Measurements from ENCODE around the gene CACNB4.
"Not testable (repeated sequence)": the region's sequence is repeated elsewhere in the genome, so short reads cannot be mapped to it uniquely, and the experiment has no call there.

The CACNB4 gene

GRCh38 chr2:152120430-152120829, 21.6 kb upstream of the CACNB4 start:
- no peak for TF ChIP-seq FOXA1 (IDR thresholded peaks at IDR 0.05)
- no peak for TF ChIP-seq PKNOX1 (IDR thresholded peaks at IDR 0.05)
- TF ChIP-seq BHLHE40 (IDR thresholded peaks at IDR 0.05; ENCODE audit: borderline replicate concordance), result no peak
- no peak for TF ChIP-seq ZNF384 (IDR thresholded peaks at IDR 0.05)
- TF ChIP-seq FOXM1 (IDR thresholded peaks at IDR 0.05; ENCODE audit: borderline replicate concordance), result no peak
- no peak for TF ChIP-seq L3MBTL2 (conservative IDR thresholded peaks at IDR 0.05)
- no peak for TF ChIP-seq SP1 (IDR thresholded peaks at IDR 0.05)
- TF ChIP-seq ELF4 (IDR thresholded peaks at IDR 0.05), result no peak
- TF ChIP-seq NFRKB (IDR thresholded peaks at IDR 0.05), result no peak
- no peak for TF ChIP-seq LEF1 (IDR thresholded peaks at IDR 0.05; ENCODE audit: borderline replicate concordance)
- ChIA-PET POLR2A (no interaction called here), CTCF (interaction anchor here (0.6 to 0.7 kb wide), 2 partner anchors 27 to 72 kb away, joined by 3 to 6 read pairs; no protein-coding TSS in a partner anchor)
- DNase-seq (ENCODE audit: extremely low spot score), result no peak

GRCh38 chr2:152115952-152116351, 17.1 kb upstream of the CACNB4 start:
- ChIA-PET POLR2A (no interaction called here), CTCF (no interaction called here)
- TF ChIP-seq SP1 (IDR thresholded peaks at IDR 0.05) (no peak), ARNT (IDR thresholded peaks at IDR 0.05) (no peak), BHLHE40 (IDR thresholded peaks at IDR 0.05; ENCODE audit: borderline replicate concordance) (no peak), FOXM1 (IDR thresholded peaks at IDR 0.05; ENCODE audit: borderline replicate concordance) (no peak), FOXA1 (IDR thresholded peaks at IDR 0.05) (no peak), ELF4 (IDR thresholded peaks at IDR 0.05) (no peak), ZNF384 (IDR thresholded peaks at IDR 0.05) (no peak)
- DNase-seq (ENCODE audit: extremely low spot score), result no peak

- CTCF ChIA-PET, result no interaction called here
- POLR2A ChIA-PET, result no interaction called here
- TF ChIP-seq SP1 (IDR thresholded peaks at IDR 0.05), result no peak
- no peak for TF ChIP-seq CTBP1 (IDR thresholded peaks at IDR 0.05; ENCODE audit: borderline replicate concordance)
- TF ChIP-seq ARNT (IDR thresholded peaks at IDR 0.05), result no peak
- TF ChIP-seq FOXK2 (IDR thresholded peaks at IDR 0.05), result no peak
- no peak for TF ChIP-seq SUZ12 (IDR thresholded peaks at IDR 0.05)
- TF ChIP-seq HDGF (IDR thresholded peaks at IDR 0.05; ENCODE audit: borderline replicate concordance), result no peak
- no peak for TF ChIP-seq TARDBP (IDR thresholded peaks at IDR 0.05)
- no peak for TF ChIP-seq FOXM1 (IDR thresholded peaks at IDR 0.05; ENCODE audit: borderline replicate concordance)
- TF ChIP-seq NFRKB (IDR thresholded peaks at IDR 0.05), result no peak
- TF ChIP-seq FOXA1 (IDR thresholded peaks at IDR 0.05), result no peak
- no peak for TF ChIP-seq BHLHE40 (IDR thresholded peaks at IDR 0.05; ENCODE audit: borderline replicate concordance)
- TF ChIP-seq PKNOX1 (IDR thresholded peaks at IDR 0.05), result no peak
- TF ChIP-seq LEF1 (IDR thresholded peaks at IDR 0.05; ENCODE audit: borderline replicate concordance), result no peak
- no peak for TF ChIP-seq L3MBTL2 (conservative IDR thresholded peaks at IDR 0.05)
- DNase-seq (ENCODE audit: extremely low spot score), result no peak
Observed at GRCh38 chr2:152114366-152114765, 15.5 kb upstream of the CACNB4 start.

GRCh38 chr2:152107140-152107539, 8.3 kb upstream of the CACNB4 start:
- POLR2A ChIA-PET, CTCF ChIA-PET: not testable (repeated sequence)

GRCh38 chr2:152106464-152106863, 7.6 kb upstream of the CACNB4 start:
- no peak for TF ChIP-seq FOXK2 (IDR thresholded peaks at IDR 0.05)
- TF ChIP-seq NFRKB (IDR thresholded peaks at IDR 0.05), result no peak
- TF ChIP-seq LEF1 (IDR thresholded peaks at IDR 0.05; ENCODE audit: borderline replicate concordance), result no peak
- no peak for TF ChIP-seq FOXA1 (IDR thresholded peaks at IDR 0.05)
- TF ChIP-seq SUZ12 (IDR thresholded peaks at IDR 0.05), result no peak
- TF ChIP-seq HDGF (IDR thresholded peaks at IDR 0.05; ENCODE audit: borderline replicate concordance), result no peak
- TF ChIP-seq TARDBP (IDR thresholded peaks at IDR 0.05), result no peak
- no peak for TF ChIP-seq ZNF384 (IDR thresholded peaks at IDR 0.05)
- TF ChIP-seq BHLHE40 (IDR thresholded peaks at IDR 0.05; ENCODE audit: borderline replicate concordance), result no peak
- no peak for TF ChIP-seq ARNT (IDR thresholded peaks at IDR 0.05)
- no peak for TF ChIP-seq SP1 (IDR thresholded peaks at IDR 0.05)
- no peak for TF ChIP-seq ELF4 (IDR thresholded peaks at IDR 0.05)
- no peak for TF ChIP-seq FOXM1 (IDR thresholded peaks at IDR 0.05; ENCODE audit: borderline replicate concordance)
- no peak for TF ChIP-seq CTBP1 (IDR thresholded peaks at IDR 0.05; ENCODE audit: borderline replicate concordance)
- no peak for TF ChIP-seq L3MBTL2 (conservative IDR thresholded peaks at IDR 0.05)
- no peak for TF ChIP-seq PKNOX1 (IDR thresholded peaks at IDR 0.05)
- ChIA-PET CTCF (no interaction called here), POLR2A (no interaction called here)
- no peak for DNase-seq (ENCODE audit: extremely low spot score)

More at GRCh38 chr2:152107140-152107539, 8.3 kb upstream of the CACNB4 start:
- not testable (repeated sequence) for DNase-seq (ENCODE audit: extremely low spot score)

- no peak for DNase-seq (ENCODE audit: extremely low spot score)
- POLR2A ChIA-PET, result no interaction called here
- TF ChIP-seq ARNT (IDR thresholded peaks at IDR 0.05) (no peak), ZNF384 (IDR thresholded peaks at IDR 0.05) (no peak)
- CTCF ChIA-PET, result no interaction called here
Observed at GRCh38 chr2:152103271-152103670, 4.4 kb upstream of the CACNB4 start.

GRCh38 chr2:152100961-152101360, 2.1 kb upstream of the CACNB4 start:
- ChIA-PET POLR2A (interaction anchor here (0.6 kb wide), 1 partner anchor 77 kb away, joined by 3 read pairs; no protein-coding TSS in a partner anchor), CTCF (no interaction called here)
- DNase-seq (ENCODE audit: extremely low spot score), result no peak
- TF ChIP-seq ZNF384 (IDR thresholded peaks at IDR 0.05), result no peak
- no peak for TF ChIP-seq SP1 (IDR thresholded peaks at IDR 0.05)
- TF ChIP-seq FOXM1 (IDR thresholded peaks at IDR 0.05; ENCODE audit: borderline replicate concordance), result no peak
- no peak for TF ChIP-seq FOXA1 (IDR thresholded peaks at IDR 0.05)
- no peak for TF ChIP-seq L3MBTL2 (conservative IDR thresholded peaks at IDR 0.05)
- TF ChIP-seq PKNOX1 (IDR thresholded peaks at IDR 0.05), result no peak
- no peak for TF ChIP-seq SUZ12 (IDR thresholded peaks at IDR 0.05)
- TF ChIP-seq TARDBP (IDR thresholded peaks at IDR 0.05), result no peak
- no peak for TF ChIP-seq FOXK2 (IDR thresholded peaks at IDR 0.05)
- TF ChIP-seq LEF1 (IDR thresholded peaks at IDR 0.05; ENCODE audit: borderline replicate concordance), result no peak
- no peak for TF ChIP-seq HDGF (IDR thresholded peaks at IDR 0.05; ENCODE audit: borderline replicate concordance)
- TF ChIP-seq NFRKB (IDR thresholded peaks at IDR 0.05), result no peak
- no peak for TF ChIP-seq ARNT (IDR thresholded peaks at IDR 0.05)
- TF ChIP-seq ELF4 (IDR thresholded peaks at IDR 0.05), result no peak
- TF ChIP-seq CTBP1 (IDR thresholded peaks at IDR 0.05; ENCODE audit: borderline replicate concordance), result no peak
- TF ChIP-seq BHLHE40 (IDR thresholded peaks at IDR 0.05; ENCODE audit: borderline replicate concordance), result no peak

All from HEK293T (cell line).